ENCODE data around the gene RPS4Y2.

The RPS4Y2 gene

DNA sequence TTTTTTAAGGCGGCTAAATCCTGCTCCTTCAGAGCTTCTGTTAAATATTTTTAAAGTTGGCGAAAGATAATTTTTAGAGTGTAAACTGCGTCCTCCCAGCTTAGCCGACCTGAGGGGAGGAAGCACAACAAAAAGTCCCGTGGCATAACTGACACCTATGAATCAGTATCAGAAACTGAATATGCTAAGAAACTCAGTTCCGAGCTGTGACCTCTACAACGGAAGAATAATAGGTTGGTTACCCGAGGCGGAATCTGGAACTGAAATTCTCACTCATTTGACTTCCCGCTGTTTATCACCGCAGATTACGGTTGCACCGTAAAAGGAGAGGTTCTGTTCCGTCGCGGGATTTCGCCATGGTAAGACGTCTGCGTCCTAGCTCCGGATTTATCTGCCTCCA, at the start of gene RPS4Y2:
Gene RPS4Y2 (plus strand): TSS at position 301 of the 400 bp plus-strand sequence. CDS start 56 bp downstream, at position 357.
- Histone ChIP-seq H2AFZ (ENCODE audit: low read depth, low read length) (no peak within 1 kb of the TSS), H3K4me1 (ENCODE audit: insufficient read depth, low read length) (no peaks in the 10 kb centered on the region), H3K9me3 (ENCODE audit: low read length) (no peaks in the 10 kb centered on the region)

GRCh38 chrY:20714391-20714790, 41.5 kb upstream of the RPS4Y2 start:
- no peaks in the 10 kb centered on the region for H3K9me3 ChIP-seq (ENCODE audit: low read length)
- no peak overlapping the region for H3K4me3 ChIP-seq (ENCODE audit: low read length)
- H3K27me3 ChIP-seq (ENCODE audit: insufficient read depth, low read length) = no peaks in the 10 kb centered on the region
- H3K4me1 ChIP-seq (ENCODE audit: insufficient read depth, low read length) = no peaks in the 10 kb centered on the region
- no peak overlapping the region for H2AFZ ChIP-seq (ENCODE audit: low read depth, low read length)
- H3K36me3 ChIP-seq (ENCODE audit: insufficient read depth, low read length) = no peaks in the 10 kb centered on the region

More for the DNA sequence above, at the start of gene RPS4Y2:
- no peak within 1 kb of the TSS for H3K4me3 ChIP-seq (ENCODE audit: low read length)
- H3K36me3 ChIP-seq (ENCODE audit: insufficient read depth, low read length) = no peaks in the 10 kb centered on the region
- no peaks in the 10 kb centered on the region for H3K27me3 ChIP-seq (ENCODE audit: insufficient read depth, low read length)

- H3K27me3 ChIP-seq (ENCODE audit: insufficient read depth, low read length) = no peaks in the 10 kb centered on the region
- H3K4me3 ChIP-seq (ENCODE audit: low read length) = no peak overlapping the region
- H3K9me3 ChIP-seq (ENCODE audit: low read length) = no peaks in the 10 kb centered on the region
- no peaks in the 10 kb centered on the region for H3K36me3 ChIP-seq (ENCODE audit: insufficient read depth, low read length)
- no peaks in the 10 kb centered on the region for H3K4me1 ChIP-seq (ENCODE audit: insufficient read depth, low read length)
- H2AFZ ChIP-seq (ENCODE audit: low read depth, low read length) = no peak overlapping the region
Observed at GRCh38 chrY:20726184-20726907, 29.6 kb upstream of the RPS4Y2 start.

GRCh38 chrY:20735200-20735599, 20.7 kb upstream of the RPS4Y2 start:
- H3K9me3 ChIP-seq (ENCODE audit: low read length) = no peaks in the 10 kb centered on the region
- no peaks in the 10 kb centered on the region for H3K36me3 ChIP-seq (ENCODE audit: insufficient read depth, low read length)
- H3K4me1 ChIP-seq (ENCODE audit: insufficient read depth, low read length) = no peaks in the 10 kb centered on the region
- H2AFZ ChIP-seq (ENCODE audit: low read depth, low read length) = no peak overlapping the region
- no peak overlapping the region for H3K4me3 ChIP-seq (ENCODE audit: low read length)
- no peaks in the 10 kb centered on the region for H3K27me3 ChIP-seq (ENCODE audit: insufficient read depth, low read length)

DNA sequence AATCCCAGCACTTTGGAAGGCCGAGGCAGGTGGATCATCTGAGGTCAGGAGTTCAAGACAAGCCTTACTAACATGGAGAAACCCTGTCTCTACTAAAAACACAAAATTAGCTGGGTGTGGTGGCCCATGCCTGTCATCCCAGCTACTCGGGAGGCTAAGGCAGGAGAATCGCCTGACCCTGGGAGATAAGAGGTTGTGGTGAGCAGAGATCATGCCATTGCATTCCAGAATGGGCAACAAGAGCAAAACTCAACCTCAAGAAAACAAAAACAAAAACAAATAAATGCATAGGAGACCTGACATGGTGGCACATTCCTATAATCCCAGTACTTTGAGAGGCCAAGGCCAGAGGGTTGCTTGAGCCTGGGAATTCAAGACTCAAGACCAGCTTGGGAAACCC, 16.1 kb upstream of the RPS4Y2 start:
- Histone ChIP-seq H3K4me3 (ENCODE audit: low read length) (no peak overlapping the region), H3K9me3 (ENCODE audit: low read length) (no peaks in the 10 kb centered on the region), H3K27me3 (ENCODE audit: insufficient read depth, low read length) (no peaks in the 10 kb centered on the region), H2AFZ (ENCODE audit: low read depth, low read length) (no peak overlapping the region), H3K4me1 (ENCODE audit: insufficient read depth, low read length) (no peaks in the 10 kb centered on the region), H3K36me3 (ENCODE audit: insufficient read depth, low read length) (no peaks in the 10 kb centered on the region)

DNA sequence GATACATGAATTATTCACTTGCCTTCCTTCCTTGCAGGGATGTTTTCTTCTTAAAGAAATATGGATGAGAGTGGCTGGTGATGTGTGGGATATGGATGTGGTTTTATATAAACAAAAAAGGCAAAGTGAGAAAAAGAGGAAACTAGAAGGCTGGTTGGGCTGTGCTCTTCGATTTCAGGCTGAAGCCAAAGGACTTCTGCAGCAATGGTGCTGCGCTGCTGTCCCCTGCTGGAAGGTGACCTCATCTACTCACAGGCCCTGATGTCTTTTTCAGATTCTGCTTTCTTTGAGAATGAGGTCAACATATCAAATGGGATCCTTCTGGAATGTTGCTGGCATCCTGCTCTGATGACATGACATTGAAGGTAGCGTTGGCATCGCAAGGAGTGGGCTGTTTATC, 15.3 kb upstream of the RPS4Y2 start:
- Histone ChIP-seq H2AFZ (ENCODE audit: low read depth, low read length) (no peak overlapping the region), H3K27me3 (ENCODE audit: insufficient read depth, low read length) (no peaks in the 10 kb centered on the region), H3K4me3 (ENCODE audit: low read length) (no peak overlapping the region), H3K36me3 (ENCODE audit: insufficient read depth, low read length) (no peaks in the 10 kb centered on the region), H3K4me1 (ENCODE audit: insufficient read depth, low read length) (no peaks in the 10 kb centered on the region), H3K9me3 (ENCODE audit: low read length) (no peaks in the 10 kb centered on the region)

GRCh38 chrY:20745060-20745459, 10.8 kb upstream of the RPS4Y2 start:
- Histone ChIP-seq H2AFZ (ENCODE audit: low read depth, low read length) (no peak overlapping the region), H3K4me3 (ENCODE audit: low read length) (no peak overlapping the region), H3K9me3 (ENCODE audit: low read length) (no peaks in the 10 kb centered on the region), H3K27me3 (ENCODE audit: insufficient read depth, low read length) (no peaks in the 10 kb centered on the region), H3K36me3 (ENCODE audit: insufficient read depth, low read length) (no peaks in the 10 kb centered on the region), H3K4me1 (ENCODE audit: insufficient read depth, low read length) (no peaks in the 10 kb centered on the region)

DNA sequence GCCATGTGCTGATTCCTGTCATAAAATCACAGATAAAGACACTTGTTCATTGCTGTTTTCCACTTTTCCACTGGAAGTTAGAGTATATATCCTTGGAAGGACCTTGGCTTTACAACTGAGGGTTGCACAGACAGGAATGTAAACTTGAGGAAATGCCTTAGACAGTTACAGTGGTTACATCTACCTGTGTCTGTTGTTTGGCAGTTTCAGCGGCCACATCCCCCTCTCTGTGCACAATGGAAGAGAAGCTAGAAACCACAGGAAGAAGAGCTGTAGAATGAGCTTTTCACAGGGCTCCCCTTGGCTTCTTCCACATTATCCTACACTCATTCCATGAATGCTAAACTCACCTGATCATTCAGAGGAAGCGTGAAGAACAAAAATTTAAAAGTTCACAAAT, 9.0 kb upstream of the RPS4Y2 start:
- Histone ChIP-seq H3K4me3 (ENCODE audit: low read length) (no peak overlapping the region), H2AFZ (ENCODE audit: low read depth, low read length) (no peak overlapping the region), H3K27me3 (ENCODE audit: insufficient read depth, low read length) (no peaks in the 10 kb centered on the region), H3K4me1 (ENCODE audit: insufficient read depth, low read length) (no peaks in the 10 kb centered on the region), H3K36me3 (ENCODE audit: insufficient read depth, low read length) (no peaks in the 10 kb centered on the region), H3K9me3 (ENCODE audit: low read length) (no peaks in the 10 kb centered on the region)

GRCh38 chrY:20763869-20764268, 8.0 kb downstream of the RPS4Y2 start:
- no peak overlapping the region for H3K4me3 ChIP-seq (ENCODE audit: low read length)
- no peak overlapping the region for H2AFZ ChIP-seq (ENCODE audit: low read depth, low read length)
- H3K9me3 ChIP-seq (ENCODE audit: low read length) = no peaks in the 10 kb centered on the region
- no peaks in the 10 kb centered on the region for H3K4me1 ChIP-seq (ENCODE audit: insufficient read depth, low read length)
- H3K27me3 ChIP-seq (ENCODE audit: insufficient read depth, low read length) = no peaks in the 10 kb centered on the region
- no peaks in the 10 kb centered on the region for H3K36me3 ChIP-seq (ENCODE audit: insufficient read depth, low read length)

DNA sequence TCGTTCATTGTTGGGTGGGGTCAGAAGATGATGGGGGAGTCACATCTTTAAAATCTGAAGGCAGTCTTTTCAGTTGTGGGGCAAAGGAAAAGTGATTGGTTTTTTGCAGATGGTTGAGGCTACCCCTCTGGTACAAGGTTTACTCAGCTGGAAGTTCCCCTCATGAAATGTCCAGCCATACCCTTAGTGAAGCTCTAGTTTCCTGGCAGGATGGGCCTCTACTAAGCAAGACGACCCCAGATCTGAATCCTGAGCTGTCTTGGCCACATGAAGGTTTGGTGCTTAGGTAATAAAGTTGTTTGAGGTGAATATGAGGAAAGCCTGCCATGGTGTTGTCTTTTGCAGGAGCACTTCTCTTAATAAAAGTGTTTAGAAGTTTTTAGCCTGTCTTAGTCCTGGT, 9.2 kb downstream of the RPS4Y2 start:
- Histone ChIP-seq H3K9me3 (ENCODE audit: low read length) (no peaks in the 10 kb centered on the region), H2AFZ (ENCODE audit: low read depth, low read length) (no peak overlapping the region), H3K4me3 (ENCODE audit: low read length) (no peak overlapping the region), H3K27me3 (ENCODE audit: insufficient read depth, low read length) (no peaks in the 10 kb centered on the region), H3K4me1 (ENCODE audit: insufficient read depth, low read length) (no peaks in the 10 kb centered on the region), H3K36me3 (ENCODE audit: insufficient read depth, low read length) (no peaks in the 10 kb centered on the region)

DNA sequence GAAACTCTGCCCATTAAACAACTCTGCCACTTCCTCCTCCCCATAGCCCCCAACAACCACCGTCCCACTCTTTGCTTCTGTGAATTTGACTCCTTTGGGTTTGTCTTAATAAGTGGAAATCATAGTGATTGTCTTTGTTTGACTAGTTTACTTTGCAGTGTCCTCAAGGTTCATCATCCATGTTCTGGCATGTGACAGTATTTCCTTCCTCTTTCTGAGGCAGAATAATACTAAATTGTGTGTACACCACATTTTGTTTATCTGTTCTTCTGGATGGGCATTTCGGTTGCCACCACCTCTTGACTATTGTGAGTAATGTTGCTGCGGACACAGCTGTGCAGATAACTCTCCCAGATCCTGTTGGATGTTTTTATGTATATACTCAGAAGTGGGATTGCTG, 14.8 kb downstream of the RPS4Y2 start:
- H2AFZ ChIP-seq (ENCODE audit: low read depth, low read length) = no peak overlapping the region
- H3K36me3 ChIP-seq (ENCODE audit: insufficient read depth, low read length) = no peaks in the 10 kb centered on the region
- H3K27me3 ChIP-seq (ENCODE audit: insufficient read depth, low read length) = no peaks in the 10 kb centered on the region
- H3K4me1 ChIP-seq (ENCODE audit: insufficient read depth, low read length) = no peaks in the 10 kb centered on the region
- no peak overlapping the region for H3K4me3 ChIP-seq (ENCODE audit: low read length)
- H3K9me3 ChIP-seq (ENCODE audit: low read length) = no peaks in the 10 kb centered on the region

GRCh38 chrY:20776104-20776503, 20.2 kb downstream of the RPS4Y2 start:
- H3K27me3 ChIP-seq (ENCODE audit: insufficient read depth, low read length) = no peaks in the 10 kb centered on the region
- no peak overlapping the region for H2AFZ ChIP-seq (ENCODE audit: low read depth, low read length)
- H3K9me3 ChIP-seq (ENCODE audit: low read length) = no peaks in the 10 kb centered on the region
- H3K4me1 ChIP-seq (ENCODE audit: insufficient read depth, low read length) = no peaks in the 10 kb centered on the region
- no peaks in the 10 kb centered on the region for H3K36me3 ChIP-seq (ENCODE audit: insufficient read depth, low read length)
- H3K4me3 ChIP-seq (ENCODE audit: low read length) = no peak overlapping the region

DNA sequence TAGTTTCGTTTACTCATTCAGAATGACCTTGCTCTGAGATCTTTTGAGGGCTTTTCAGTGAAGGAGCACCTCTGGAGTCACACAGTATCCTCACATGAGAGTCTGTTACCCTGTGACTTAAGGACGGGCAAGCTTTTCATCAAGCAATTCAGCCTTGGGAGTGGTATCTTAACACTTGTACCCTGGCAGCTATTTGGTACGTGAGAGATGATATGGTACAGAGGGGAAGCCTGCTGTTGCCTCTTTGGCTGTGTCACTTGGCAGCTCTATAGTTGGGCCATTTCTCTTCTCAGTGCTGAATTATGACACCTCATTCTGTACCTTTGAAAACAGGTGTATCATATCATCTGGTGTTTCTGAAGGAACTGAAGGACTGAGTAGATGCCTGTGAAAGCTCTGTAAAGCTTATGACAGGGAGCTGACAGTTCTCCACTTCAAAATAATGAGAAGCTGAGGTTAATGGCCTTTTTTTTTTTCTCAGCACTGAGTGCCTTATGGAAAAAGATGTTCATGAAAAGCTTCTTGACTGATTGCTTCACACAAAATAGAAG, 24.3 kb downstream of the RPS4Y2 start:
- no peaks in the 10 kb centered on the region for H3K9me3 ChIP-seq (ENCODE audit: low read length)
- H3K27me3 ChIP-seq (ENCODE audit: insufficient read depth, low read length) = no peaks in the 10 kb centered on the region
- H3K4me3 ChIP-seq (ENCODE audit: low read length) = no peak overlapping the region
- H2AFZ ChIP-seq (ENCODE audit: low read depth, low read length) = no peak overlapping the region
- no peaks in the 10 kb centered on the region for H3K36me3 ChIP-seq (ENCODE audit: insufficient read depth, low read length)
- H3K4me1 ChIP-seq (ENCODE audit: insufficient read depth, low read length) = no peaks in the 10 kb centered on the region

DNA sequence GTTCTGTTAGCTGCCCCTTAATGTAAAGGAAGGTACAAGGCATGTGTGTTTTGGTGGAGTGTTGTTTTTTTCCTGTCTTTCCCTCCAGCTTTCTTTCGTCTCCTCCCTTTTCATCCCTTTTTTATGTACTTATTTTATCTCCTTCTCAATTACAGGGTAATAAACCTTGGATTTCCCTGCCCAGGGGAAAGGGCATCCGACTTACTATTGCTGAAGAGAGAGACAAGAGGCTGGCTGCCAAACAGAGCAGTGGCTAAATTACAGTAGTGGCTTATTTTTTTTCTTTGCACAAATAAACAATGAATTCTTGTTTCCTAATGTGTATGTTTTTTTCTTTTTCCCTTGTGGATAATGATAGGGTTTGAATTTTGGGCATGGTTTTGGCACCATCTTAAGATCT, 24.9 kb downstream of the RPS4Y2 start:
- H3K36me3 ChIP-seq (ENCODE audit: insufficient read depth, low read length) = no peaks in the 10 kb centered on the region
- H3K9me3 ChIP-seq (ENCODE audit: low read length) = no peaks in the 10 kb centered on the region
- H2AFZ ChIP-seq (ENCODE audit: low read depth, low read length) = no peak overlapping the region
- H3K4me3 ChIP-seq (ENCODE audit: low read length) = no peak overlapping the region
- H3K4me1 ChIP-seq (ENCODE audit: insufficient read depth, low read length) = no peaks in the 10 kb centered on the region
- no peaks in the 10 kb centered on the region for H3K27me3 ChIP-seq (ENCODE audit: insufficient read depth, low read length)
